HG03066 (cell line): ENCODE results near the gene DCAF15.

Source experiments
- ATAC-seq: cut with Tn5 transposase; IDR thresholded peaks from one replicate; pipeline ENCODE4 v1.9.1; 2021; ENCODE audit warnings: low read depth; ENCODE audit not compliant: unreplicated experiment

The DCAF15 gene

GRCh38 chr19:13989487-13989886, 37.2 kb downstream of the DCAF15 start:
- ATAC-seq = no peak

- no peak for ATAC-seq
These were observed 37.8 kb downstream of the DCAF15 start for GRCh38 chr19:13990085-13990484.

DNA sequence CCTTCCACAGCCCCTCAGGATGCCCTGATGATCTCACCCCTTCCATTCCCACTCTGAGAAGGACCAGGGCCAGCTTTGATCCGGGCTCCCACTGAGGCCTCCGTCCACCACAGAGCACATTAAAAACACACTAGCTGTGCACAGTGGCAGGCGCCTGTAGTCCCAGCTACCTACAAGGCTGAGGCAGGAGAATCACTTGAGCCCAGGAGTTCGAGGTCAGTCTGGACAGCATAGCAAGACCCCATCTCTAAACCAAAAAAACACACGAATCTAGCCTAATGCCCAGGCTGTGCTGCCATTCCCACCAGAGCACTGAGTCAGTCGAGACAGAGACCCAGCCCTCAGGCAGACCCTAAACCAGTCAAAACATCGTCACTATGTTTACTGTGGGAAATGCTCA, 39.7 kb downstream of the DCAF15 start:
- no peak for ATAC-seq

- no peak for ATAC-seq
These were observed 41.4 kb downstream of the DCAF15 start for GRCh38 chr19:13993590-13994300.

DNA sequence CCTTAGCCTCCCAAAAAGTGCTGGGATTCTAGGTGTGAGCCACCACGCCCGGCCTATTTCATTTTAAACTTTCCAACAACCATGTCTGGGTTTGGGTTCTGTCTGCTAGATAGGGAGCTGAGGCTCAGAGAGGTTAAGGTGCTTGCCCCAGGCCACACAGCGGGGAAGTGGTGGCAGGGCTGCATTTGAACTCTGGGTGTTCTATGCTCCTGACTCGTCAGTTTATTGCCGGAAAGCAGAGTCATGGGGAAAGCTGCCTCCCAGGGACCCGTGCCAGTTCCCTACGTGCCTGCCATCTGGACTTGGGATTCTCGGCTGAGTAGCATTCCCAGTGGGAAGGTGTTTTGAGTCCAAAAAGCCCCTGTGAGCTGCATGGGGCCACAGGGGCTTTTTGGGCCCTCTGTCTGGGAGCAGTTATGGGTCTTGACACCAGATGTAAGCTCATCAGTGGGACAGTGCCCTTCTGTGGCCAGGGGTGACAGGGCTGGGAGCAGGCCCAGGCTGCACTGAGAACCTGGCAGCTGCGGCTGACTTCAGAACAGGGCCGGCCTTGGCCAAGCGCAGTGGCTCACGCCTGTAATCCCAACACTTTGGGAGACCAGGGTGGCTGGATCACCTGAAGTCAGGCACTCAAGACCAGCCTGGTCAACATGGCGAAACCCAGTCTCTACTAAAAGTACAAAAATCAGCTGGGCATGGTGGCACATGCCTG, 42.9 kb downstream of the DCAF15 start:
- no peak for ATAC-seq

DNA sequence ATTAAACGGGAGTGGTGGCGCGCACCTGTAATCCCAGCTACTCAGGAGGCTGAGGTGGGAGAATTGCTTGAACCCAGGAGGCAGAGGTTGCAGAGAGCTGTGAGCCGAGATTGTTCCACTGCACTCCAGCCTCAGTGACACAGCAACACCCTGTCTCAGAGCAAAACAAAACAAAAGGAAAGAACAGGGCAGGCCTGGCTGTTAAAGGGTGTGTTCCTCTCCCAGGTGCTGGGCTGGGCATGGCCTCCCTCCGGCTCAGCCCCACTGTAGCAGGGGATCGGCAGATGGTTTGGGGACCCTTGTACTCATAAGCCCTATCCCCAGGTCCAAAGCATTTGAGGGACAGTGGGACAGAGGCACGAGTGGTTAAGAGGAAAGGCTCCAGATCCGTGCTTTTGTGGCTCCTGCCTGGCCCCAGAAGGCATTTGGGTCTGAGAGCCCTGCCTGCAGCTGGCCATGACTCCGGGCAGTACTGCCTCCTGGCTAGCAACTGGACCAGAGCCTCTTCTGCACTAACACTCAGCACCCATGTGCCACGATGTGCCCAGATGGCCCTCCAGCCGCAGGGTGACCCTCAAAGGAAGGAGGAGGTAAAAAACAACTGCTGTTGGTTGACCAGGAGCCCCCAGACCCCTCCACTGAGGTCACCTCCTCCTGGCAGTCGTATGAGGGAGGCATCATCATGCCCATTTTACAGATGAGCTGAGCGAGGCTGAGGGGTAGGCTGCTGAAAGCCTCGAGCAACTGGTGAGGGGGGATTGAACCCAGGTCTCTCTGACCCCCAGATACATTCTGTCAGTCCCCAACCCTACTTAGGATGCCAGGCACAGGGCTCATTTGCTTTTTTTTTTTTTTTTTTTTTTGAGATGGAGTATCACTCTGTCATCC, 43.8 kb downstream of the DCAF15 start:
- no peak for ATAC-seq

DNA sequence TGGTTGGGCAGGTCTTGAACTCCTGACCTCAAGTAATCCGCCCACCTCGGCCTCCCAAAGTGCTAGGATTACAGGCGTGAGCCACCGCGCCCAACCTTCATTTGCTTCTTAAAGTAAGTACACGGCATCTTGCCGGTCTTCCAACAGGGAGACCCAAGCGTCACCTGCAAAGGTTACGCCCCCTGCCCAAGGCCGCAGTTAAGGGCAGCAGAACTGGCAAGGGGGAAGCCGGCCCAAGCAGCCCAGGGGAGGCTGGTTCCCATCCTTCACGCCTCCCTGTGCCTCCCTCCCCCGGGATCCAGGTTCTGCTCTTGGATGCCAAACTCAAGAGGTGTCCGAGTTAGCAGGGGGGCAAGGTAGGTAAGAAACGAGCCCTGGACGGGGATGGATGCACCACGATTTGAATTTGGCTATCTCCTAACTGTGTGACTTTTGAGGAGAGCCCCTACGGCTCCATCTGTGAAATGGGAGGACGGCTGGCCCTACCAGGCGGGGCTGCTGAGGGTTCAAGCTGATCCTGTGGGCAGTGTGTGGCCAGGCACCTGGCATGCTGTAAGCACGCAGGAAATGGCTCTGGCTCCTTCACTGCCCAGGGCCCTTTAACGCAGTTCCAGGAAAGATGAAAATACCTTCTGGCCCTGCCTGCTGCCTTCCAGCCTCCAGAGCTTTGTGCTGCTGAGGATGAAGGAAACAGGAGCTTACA, 44.8 kb downstream of the DCAF15 start:
- no peak for ATAC-seq

- ATAC-seq = no peak
These were observed 45.3 kb downstream of the DCAF15 start for GRCh38 chr19:13997631-13997962.

DNA sequence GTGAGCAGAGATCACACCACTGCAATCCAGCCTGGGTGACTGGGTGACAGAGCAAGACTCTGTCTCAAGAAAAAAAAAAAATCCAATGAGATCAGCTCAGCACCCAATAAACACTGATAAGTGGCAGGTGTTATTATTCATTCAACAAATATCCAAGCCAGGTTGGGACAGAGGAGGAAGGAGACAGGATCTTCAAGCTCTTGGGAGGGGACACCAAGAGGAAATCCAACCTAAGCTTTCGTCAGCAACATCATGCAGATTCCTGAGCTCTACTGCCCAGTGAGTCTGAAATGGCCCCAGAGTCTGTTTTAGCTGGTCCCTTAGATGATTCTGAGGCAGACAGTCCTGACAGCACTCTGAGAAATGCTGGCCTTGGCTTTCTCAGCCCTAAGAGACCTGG, 46.1 kb downstream of the DCAF15 start:
- ATAC-seq = no peak

- no peak for ATAC-seq
These were observed 46.8 kb downstream of the DCAF15 start for GRCh38 chr19:13999085-13999484.

DNA sequence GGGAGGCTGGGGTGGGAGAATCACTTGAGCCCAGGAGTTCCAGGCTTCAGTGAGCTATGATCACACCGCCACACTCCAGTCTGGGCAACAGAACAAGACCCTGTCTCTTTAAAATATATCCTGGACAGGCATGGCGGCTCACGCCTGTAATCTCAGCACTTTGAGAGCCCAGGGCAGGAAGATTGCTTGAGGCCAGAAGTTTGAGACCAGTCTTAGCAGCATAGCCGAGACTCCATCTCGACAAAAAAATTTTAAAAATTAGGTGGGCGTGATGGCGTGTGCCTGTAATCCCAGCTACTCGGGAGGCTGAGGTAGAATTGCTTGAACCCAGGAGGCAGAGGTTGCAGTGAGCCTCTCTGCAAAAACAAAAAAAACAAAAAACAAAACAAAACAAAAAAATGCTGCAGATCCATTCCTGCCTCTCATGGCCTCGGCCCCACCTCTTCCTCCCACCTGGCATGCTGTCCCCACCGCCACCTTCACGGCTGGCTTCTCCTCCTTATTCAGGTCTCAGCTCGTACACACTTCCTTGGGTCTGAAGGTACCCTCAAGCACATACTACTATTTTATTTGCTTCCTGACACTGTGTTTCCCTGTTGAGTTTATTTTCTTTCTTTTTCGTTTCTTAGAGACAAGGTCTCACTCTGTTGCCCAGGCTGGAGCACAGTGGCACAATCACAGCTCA, 48.5 kb downstream of the DCAF15 start:
- no peak for ATAC-seq

DNA sequence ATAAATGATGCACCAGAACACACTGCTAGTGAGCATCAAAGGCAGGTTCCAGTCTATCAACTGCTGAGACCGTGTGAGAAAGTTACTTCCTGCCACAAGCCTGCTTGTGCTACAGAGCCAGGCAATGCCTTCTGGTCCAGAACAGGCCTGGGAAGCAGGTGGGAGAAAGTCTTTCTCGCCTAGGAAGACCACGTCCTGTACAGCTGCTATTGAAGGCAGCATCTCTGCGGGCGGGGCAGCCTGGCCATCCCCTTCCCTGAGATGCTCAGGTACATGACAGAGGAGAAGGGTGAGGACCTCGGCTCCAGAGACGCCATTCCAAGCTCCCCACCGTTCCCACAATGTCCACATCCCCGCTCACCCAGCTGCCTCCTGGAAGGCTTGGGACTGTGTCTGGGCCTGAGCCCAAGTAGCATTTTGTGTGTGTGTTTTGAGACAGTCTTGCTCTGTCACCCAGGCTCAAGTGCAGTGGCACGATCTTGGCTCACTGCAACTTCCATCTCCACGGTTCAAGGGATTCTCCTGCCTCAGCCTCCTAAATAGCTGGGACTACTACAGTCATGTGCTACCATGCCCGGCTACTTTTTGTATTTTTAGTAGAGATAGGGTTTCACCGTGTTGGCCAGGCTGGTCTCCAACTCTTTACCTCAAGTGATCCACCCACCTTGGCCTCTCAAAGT, 50.4 kb downstream of the DCAF15 start:
- ATAC-seq = no peak

GRCh38 chr19:14003251-14004055, 51.1 kb downstream of the DCAF15 start:
- ATAC-seq = no peak

DNA sequence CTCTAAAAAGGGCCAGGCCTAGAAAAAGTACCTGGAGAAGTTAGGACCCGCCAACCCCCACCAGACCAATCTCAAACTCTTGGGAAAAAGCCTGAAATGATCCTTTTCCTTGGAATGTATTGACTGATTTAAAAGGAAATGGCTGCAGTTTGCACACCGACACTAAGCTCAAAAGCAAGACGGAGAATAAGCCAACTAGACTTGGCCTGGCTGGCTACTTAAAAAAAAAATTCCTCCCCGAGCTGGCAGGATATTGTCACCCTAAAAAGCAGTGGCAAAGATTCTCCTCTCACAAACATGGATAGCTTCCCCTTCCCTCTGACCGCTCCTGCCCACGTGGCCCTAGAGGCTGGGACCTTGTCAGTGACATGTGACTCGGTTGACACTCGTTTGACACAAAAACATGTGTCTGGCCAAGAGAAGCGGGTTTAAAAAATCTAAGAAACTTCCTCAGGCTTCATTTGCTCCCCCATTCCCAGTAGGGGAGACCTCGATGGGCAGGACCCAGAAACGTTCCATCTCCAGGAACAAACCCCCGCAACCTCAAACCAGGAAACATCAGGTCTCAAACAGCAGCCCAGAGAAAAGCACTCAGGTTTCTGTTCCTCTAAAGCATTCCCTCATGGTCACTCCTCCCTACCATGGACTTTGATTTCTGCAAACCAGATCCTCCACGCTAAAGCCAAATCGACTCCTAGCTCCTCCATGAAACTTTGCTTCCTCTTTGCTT, 52.5 kb downstream of the DCAF15 start:
- ATAC-seq = no peak

DNA sequence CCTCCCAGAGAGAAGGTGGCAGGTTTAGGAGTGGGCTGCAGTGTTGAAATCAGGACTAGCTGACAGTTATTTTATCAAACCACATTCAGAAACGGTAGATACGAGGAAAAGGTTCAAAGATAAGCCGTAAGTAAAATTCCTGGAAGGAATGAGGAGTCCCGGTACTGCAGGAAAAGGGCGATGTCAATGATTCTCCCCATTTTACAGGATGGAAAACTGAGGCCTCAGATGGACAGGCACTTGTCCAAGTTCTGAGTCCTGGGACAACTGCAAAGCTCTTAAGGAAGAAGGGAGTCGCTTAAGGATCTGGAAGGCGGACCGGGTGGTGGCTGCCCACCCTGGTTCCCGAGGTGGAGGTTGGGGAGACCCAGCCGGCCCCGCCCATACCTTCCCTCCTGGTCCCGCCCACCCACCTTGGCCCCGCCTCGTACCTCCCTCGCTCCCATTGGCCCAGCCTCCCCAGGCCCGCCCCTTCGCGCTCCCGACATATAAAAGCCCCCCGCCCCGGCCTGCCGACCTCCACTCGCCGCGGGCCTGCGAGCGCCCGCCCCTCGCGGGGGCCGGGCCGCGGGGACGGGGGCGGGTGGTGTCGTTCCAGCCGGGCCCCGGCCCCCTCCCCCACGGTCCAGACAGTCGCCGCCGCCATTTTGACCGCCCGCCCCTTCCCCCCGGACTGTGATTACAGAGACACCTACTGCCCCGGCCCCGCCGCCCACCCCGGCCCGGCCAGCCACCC, 53.2 kb downstream of the DCAF15 start:
- ATAC-seq = peak; percentile 29

DNA sequence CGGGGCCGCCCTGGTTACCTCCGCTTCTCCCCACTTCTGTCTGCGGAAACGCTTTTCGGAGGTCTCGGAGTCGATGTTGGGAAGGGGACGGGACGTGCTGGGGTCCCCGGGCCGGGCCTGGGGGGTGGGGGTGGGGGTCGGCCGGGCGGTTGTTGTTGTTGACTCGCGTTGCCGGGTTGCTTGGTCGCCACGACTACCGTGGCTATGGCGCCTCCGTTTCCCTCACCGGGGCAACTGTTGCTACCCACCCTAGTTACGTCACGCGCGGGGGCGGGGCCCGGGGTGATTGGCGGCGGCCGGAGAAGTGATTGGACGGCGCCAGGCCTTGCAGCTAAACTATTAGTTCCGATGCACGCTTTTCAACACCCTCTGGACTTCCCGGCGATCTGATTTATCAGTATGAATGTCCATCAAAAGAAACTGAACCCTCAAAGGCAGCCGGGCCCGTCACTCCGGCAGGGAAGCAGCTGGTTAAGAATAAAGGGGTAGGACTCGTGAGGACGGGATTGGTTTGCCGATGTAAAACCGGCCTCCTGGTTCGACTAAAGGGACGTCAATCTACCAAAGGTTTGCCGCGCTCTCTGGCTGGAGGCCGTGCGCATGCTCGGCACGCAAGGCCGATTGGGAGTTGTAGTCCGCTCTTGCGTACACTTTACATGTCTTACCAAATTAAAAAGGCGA, 53.9 kb downstream of the DCAF15 start, which contains the start of gene RFX1:
Gene RFX1 (minus strand): TSS at position 236 of the 681 bp plus-strand sequence. CDS start 12,477 bp downstream, outside the sequence.
- peak; percentile 69 for ATAC-seq
